ENCODE results near the gene TOX4.

The TOX4 gene

GRCh38 chr14:21476523-21476924 is 471 bp upstream of the TOX4 start:
- peak overlapping the region; percentile 55 for H3K4me3 ChIP-seq (ENCODE audit: low read depth, low read length)
- TF ChIP-seq CTCF (IDR thresholded peaks at IDR 0.05; ENCODE audit: borderline replicate concordance, insufficient read depth, low read depth, low read length): no peak

GRCh38 chr14:21486640-21487087 is 9.7 kb downstream of the TOX4 start:
- H3K4me3 ChIP-seq (ENCODE audit: low read depth, low read length): no peak overlapping the region
- no peak for TF ChIP-seq CTCF (IDR thresholded peaks at IDR 0.05; ENCODE audit: borderline replicate concordance, insufficient read depth, low read depth, low read length)

- TF ChIP-seq CTCF (IDR thresholded peaks at IDR 0.05; ENCODE audit: borderline replicate concordance, insufficient read depth, low read depth, low read length): no peak
- no peak overlapping the region for H3K4me3 ChIP-seq (ENCODE audit: low read depth, low read length)
These were observed 18.1 kb downstream of the TOX4 start for GRCh38 chr14:21494902-21495762.

GRCh38 chr14:21496453-21496852 is 19.5 kb downstream of the TOX4 start:
- TF ChIP-seq CTCF (IDR thresholded peaks at IDR 0.05; ENCODE audit: borderline replicate concordance, insufficient read depth, low read depth, low read length): no peak
- H3K4me3 ChIP-seq (ENCODE audit: low read depth, low read length): no peak overlapping the region

DNA sequence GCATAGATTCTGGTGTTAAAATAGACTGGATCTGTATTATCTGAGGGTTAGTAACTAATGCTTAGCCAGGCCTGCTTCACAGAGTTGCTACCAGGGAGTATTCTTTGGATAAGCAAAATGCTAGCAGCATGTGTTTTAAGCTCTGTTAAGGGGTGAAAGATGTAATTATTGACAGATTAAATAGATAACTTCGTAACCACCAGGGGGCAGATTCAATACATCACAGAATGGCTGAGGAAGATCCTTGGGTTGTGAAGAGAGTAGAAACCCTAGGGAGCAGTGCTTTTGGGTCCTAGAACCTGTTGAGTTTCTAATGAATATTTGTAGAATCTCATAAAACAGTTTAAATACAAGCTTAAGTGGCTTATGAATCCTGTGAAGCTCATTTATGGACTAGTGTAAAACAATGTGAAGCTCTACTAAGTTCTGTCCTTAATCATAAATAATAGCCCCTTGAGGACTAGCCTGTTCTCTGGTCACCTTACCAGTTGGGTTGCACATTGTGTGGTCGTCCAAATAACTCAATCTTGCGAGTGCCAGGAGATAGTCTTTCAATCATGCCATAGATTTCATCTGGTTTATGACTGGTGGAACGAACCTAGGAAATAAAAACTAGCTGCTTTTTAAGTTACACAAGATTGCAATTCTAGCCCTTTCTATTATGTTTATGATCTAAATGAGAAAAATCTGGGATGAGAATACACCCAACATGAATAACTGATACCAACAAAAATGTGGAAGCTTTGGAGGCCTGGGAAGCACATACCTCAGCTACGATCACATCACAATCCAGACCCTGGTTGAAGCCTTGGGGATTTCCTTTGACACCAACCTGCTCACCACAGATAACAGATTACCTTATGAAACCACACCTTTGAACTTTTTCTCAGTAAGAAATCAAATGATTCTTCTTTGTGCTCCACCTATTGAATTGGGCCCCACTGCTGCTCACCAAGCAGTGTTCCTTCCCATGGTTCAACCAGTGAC is 21.8 kb downstream of the TOX4 start:
- no peak overlapping the region for H3K4me3 ChIP-seq (ENCODE audit: low read depth, low read length)
- TF ChIP-seq CTCF (IDR thresholded peaks at IDR 0.05; ENCODE audit: borderline replicate concordance, insufficient read depth, low read depth, low read length): peak; percentile 35; the same call in 1 of the 2 replicates

- no peak overlapping the region for H3K4me3 ChIP-seq (ENCODE audit: low read depth, low read length)
- TF ChIP-seq CTCF (IDR thresholded peaks at IDR 0.05; ENCODE audit: borderline replicate concordance, insufficient read depth, low read depth, low read length): no peak
These were observed 24.6 kb downstream of the TOX4 start for GRCh38 chr14:21501568-21501967.

All from GM12875 (cell line).